ENCODE measurements around the gene NPHP4. TPM values are rescaled to one million over a fixed set of nuclear protein-coding genes. Genes with fewer than 3 reads are reported as not detected.

NPHP4 gene
- total RNA-seq, 1 experiment from 2014 or later: 18.8 TPM

- Histone ChIP-seq H3K9me3 (ENCODE audit: low read length) (no peaks in the 10 kb centered on the region), H3F3A (ENCODE audit: low read length, unreplicated experiment) (no peaks in the 10 kb centered on the region), H3K79me2 (ENCODE audit: low read length) (no peaks in the 10 kb centered on the region), H3K4me3 (ENCODE audit: low read length) (no peak overlapping the region), H3K27me3 (ENCODE audit: low read length) (no peaks in the 10 kb centered on the region), H3K9me2 (replicated peaks; ENCODE audit: low read length) (no peaks in the 10 kb centered on the region), H3K9ac (ENCODE audit: low read length) (no peak overlapping the region), H4K20me1 (ENCODE audit: low read length) (no peaks in the 10 kb centered on the region), H3K27ac (ENCODE audit: low read length) (no peak overlapping the region), H2AFZ (ENCODE audit: low read length) (no peak overlapping the region), H3K4me2 (ENCODE audit: low read length) (no peak overlapping the region), H3K4me1 (ENCODE audit: insufficient read depth, low read length) (no peaks in the 10 kb centered on the region), H3K36me3 (ENCODE audit: low read depth, low read length) (peaks cover 12% of the 10 kb centered on the region; the same call in 1 of the 2 replicates)
- intact Hi-C loops (cut with micrococcal nuclease): loop anchor here (5.0 kb wide), 1 partner anchor 60 kb away; no protein-coding TSS in a partner anchor
- ATAC-seq (no peak), DNase-seq (no peak)
- TF ChIP-seq EZH2 (IDR thresholded peaks at IDR 0.05; ENCODE audit: low read length, unreplicated experiment): no peak
- TF ChIP-seq CTCF (conservative IDR thresholded peaks at IDR 0.05; ENCODE audit: low read depth, low read length): no peak
- no peak for TF ChIP-seq EZH2phosphoT487 (IDR thresholded peaks at IDR 0.05; ENCODE audit: borderline replicate concordance, low read length)
- ChIA-PET CTCF (no interaction called here), POLR2A (ENCODE audit: unreplicated experiment) (no interaction called here)
- no TSS peak for BruUV-seq (replicated peaks)
Observed at GRCh38 chr1:5976726-5977493, 15.3 kb downstream of the NPHP4 start.

- intact Hi-C loops (cut with micrococcal nuclease): loop anchor here (5.0 kb wide), 1 partner anchor 59 kb away; no protein-coding TSS in a partner anchor
Observed at GRCh38 chr1:5976231-5976630, 16.0 kb downstream of the NPHP4 start.

More at GRCh38 chr1:5976231-5976630, 16.0 kb downstream of the NPHP4 start:
- no peak for ATAC-seq
- BruUV-seq (replicated peaks): no TSS peak
- ChIA-PET CTCF (no interaction called here), POLR2A (ENCODE audit: unreplicated experiment) (no interaction called here)
- H3K27ac ChIP-seq (ENCODE audit: low read length): no peak overlapping the region
- no peak for DNase-seq
- no peak overlapping the region for H3K9ac ChIP-seq (ENCODE audit: low read length)
- TF ChIP-seq CTCF (conservative IDR thresholded peaks at IDR 0.05; ENCODE audit: low read depth, low read length): no peak
- no peaks in the 10 kb centered on the region for H3K9me3 ChIP-seq (ENCODE audit: low read length)
- H3K4me3 ChIP-seq (ENCODE audit: low read length): no peak overlapping the region
- H3K4me2 ChIP-seq (ENCODE audit: low read length): no peak overlapping the region
- no peak overlapping the region for H2AFZ ChIP-seq (ENCODE audit: low read length)
- no peaks in the 10 kb centered on the region for H3K9me2 ChIP-seq (replicated peaks; ENCODE audit: low read length)
- H3K36me3 ChIP-seq (ENCODE audit: low read depth, low read length): peaks cover 12% of the 10 kb centered on the region; the same call in 1 of the 2 replicates
- H3F3A ChIP-seq (ENCODE audit: low read length, unreplicated experiment): no peaks in the 10 kb centered on the region
- no peaks in the 10 kb centered on the region for H4K20me1 ChIP-seq (ENCODE audit: low read length)
- no peaks in the 10 kb centered on the region for H3K27me3 ChIP-seq (ENCODE audit: low read length)
- H3K4me1 ChIP-seq (ENCODE audit: insufficient read depth, low read length): no peaks in the 10 kb centered on the region
- no peaks in the 10 kb centered on the region for H3K79me2 ChIP-seq (ENCODE audit: low read length)
